GM21717 (cell line): Measurements from ENCODE around the gene DST.
A peak's percentile ranks its signal among the peaks of the same experiment; 100 is the strongest.

Experiments used
- ATAC-seq: cut with Tn5 transposase; IDR thresholded peaks from one replicate; pipeline ENCODE4 v1.9.1; 2021; ENCODE audit warnings: mild to moderate bottlenecking, moderate library complexity; ENCODE audit not compliant: unreplicated experiment

DST gene

GRCh38 chr6:56624728-56625069, 18.0 kb downstream of the DST start:
- no peak for ATAC-seq

GRCh38 chr6:56624046-56624727, 18.5 kb downstream of the DST start:
- ATAC-seq: no peak

GRCh38 chr6:56620229-56620868, 22.3 kb downstream of the DST start:
- ATAC-seq: no peak

GRCh38 chr6:56618050-56618449, 24.6 kb downstream of the DST start:
- no peak for ATAC-seq

DNA sequence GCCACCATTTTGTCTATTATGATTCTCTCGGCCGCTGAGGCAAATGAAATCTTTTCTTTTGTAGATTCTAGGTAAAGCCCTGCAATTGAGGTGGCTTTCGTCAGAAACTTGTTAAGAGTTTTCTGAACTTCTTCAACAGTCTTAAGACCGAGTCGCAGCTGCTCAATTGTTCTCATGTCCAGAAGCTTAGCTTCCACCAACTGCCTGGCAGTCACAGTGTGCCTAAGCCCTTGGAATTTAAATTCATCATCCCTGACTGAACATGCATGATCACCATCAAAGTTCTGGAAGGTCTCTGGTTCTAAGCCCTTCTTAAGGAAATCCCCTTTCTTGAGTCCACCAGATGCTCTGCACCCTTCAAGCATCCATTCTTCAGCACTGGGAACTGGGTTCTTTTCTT, 25.7 kb downstream of the DST start:
- ATAC-seq: no peak

DNA sequence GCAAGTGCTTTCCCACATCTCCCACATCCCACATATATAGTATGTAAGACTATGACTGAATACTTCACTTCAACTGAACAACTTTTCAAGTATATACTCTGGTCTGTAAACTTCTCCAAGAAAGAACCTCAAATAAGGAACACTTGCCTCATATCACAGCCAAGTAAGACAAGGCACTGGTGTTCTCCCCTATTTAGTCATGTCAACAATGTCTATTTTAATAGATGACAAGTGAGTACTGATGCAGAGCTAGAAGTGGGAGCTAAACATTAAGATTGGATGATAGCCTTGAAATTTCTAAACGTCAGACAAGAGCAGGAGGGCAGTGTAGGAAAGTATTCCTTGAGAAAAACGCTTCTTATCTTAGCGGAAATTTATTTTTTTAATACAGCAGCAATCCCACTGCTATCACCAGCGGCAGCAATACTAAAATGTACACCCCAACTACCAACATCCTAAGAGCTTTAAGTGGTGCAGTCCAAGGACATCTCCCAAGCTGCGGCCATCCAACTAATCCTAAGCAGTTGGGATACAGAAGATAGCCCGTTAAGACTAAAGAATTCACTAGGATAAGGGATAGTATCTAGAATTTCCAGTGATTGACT, 29.3 kb downstream of the DST start:
- no peak for ATAC-seq

GRCh38 chr6:56608332-56608731, 34.4 kb downstream of the DST start:
- no peak for ATAC-seq

- no peak for ATAC-seq
Observed at GRCh38 chr6:56607111-56607752, 35.5 kb downstream of the DST start.

- no peak for ATAC-seq
Observed at GRCh38 chr6:56605435-56605834, 37.3 kb downstream of the DST start.

- no peak for ATAC-seq
Observed at GRCh38 chr6:56604186-56604585, 38.5 kb downstream of the DST start.

GRCh38 chr6:56601390-56601789, 41.3 kb downstream of the DST start:
- no peak for ATAC-seq

GRCh38 chr6:56595490-56596122, 47.1 kb downstream of the DST start:
- ATAC-seq: no peak

DNA sequence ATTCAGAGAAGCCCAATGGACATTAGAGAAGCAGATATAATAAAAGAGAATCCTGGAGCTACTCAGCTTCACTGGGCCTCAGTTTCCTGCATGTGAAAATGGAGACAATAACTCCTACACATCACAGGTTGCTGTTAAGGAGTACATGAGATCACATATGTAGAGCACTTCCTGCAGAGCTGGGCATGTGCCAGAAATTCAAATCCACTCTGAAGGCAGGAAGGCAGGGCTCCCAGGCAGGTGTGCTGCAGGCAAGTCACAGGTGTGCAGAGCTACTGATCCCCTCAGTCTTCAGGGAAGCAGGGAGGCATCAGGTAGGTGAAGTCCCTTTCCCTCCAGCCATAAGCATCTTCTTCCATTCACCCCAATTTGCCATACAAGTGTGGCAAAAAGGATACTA, 48.0 kb downstream of the DST start:
- no peak for ATAC-seq

- peak; percentile 95 for ATAC-seq
Observed at GRCh38 chr6:56593801-56594318, 48.8 kb downstream of the DST start.

DNA sequence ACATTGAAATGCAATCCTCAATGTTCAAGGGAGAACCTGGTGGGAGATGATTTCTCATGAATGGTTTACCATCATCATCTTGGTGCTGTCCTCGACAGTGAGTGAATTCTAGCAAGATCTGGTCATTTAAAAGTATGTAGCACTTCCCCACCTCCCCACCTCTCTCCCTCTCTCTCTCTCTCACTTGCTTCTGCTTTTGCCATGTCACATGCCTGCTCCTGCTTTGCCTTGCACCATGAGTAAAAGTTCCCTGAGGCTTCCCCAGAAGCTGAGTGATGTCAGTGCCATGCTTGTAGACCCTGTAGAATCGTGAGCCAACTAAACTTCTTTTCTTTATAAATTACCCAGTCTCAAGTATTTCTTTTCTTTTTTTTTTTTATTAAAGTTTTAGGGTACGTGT, 60.5 kb downstream of the DST start:
- ATAC-seq: no peak

DNA sequence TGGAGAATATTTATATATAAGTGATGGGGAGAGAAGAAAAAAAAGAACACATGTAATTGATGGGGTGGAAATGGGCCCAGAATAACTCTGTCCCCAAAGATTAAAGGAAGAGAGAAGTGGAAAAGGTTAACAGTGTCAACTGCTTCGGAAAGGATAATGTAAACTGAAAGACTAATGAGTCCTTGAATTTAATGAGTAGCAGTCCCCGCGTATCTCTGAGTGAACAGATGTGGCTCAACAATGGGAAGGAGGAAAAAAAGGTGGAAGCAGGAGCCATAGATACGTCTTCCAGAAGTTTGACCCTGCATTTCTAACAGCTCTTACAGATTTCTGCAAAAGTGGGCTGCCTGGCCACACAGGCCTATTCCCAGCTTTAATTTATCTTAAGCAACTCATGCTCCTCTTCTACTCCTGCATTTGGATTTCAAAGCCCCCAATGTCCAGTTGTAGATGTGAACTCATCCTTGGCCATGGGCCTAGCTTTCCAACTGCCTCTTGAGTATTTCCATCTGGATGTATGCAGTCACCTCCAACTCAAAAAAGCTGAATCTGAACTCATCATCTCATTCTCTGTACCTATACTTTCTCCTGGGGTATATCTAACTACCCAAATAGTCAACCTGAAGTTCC, 61.3 kb downstream of the DST start:
- ATAC-seq: no peak

DNA sequence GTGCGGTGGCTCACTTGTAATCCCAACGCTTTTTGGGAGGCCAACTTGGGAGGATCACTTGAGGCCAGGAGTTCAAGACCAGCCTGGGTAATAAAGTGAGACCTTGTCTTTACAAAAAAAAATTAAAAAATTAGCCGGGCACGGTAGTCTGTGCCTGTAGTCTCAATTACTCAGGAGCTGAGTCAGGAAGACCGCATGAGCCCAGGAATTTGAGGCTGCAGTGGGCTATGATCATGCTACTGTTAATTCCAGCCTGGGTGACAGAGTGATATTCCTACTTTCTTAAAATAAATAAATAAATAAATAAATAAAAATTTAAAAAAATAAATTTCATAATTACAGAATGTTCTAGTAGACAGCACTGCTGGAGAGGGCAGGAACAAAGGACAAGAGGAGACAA, 62.4 kb downstream of the DST start:
- ATAC-seq: no peak

DNA sequence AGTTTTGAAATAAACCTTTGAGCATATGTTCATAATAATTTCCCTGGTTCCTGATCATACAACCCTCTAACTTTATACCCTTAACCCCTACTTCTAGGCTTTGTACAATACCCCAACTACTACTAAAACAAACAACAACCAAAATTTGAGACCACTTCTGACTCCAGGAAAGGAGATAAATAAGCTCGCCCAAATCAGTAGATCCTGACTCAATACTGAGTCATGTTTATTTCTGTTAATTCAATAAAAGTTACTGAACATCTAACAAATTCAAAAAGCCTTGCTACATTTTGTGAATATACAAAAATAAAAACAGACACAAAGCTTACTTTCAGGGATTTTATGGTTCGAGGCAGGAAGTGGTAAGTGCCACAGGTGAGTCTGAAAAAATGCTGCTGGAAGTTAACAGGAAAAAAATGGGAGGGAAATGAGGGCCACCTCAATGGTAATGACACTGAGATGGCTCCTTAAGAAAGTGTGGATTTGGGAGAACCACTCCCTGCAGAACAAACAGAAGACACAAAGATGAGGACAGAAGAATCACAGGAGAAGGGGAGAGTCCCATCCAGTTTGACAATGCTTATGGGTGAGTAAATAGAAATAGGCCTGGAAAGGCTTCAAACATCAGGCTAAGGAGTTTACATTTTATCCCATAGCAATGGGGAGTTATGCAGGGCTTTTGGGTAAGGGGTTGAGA, 63.4 kb downstream of the DST start:
- ATAC-seq: no peak

GRCh38 chr6:56575736-56576135, 67.0 kb downstream of the DST start:
- ATAC-seq: no peak

GRCh38 chr6:56574292-56574691, 68.4 kb downstream of the DST start:
- no peak for ATAC-seq
